ENCODE measurements around the gene GALNT18. TPM values are rescaled to one million over a fixed set of nuclear protein-coding genes. Genes with fewer than 3 reads are reported as not detected.

Gene GALNT18
- total RNA-seq, 1 experiment from 2014 or later: 9.2 TPM

DNA sequence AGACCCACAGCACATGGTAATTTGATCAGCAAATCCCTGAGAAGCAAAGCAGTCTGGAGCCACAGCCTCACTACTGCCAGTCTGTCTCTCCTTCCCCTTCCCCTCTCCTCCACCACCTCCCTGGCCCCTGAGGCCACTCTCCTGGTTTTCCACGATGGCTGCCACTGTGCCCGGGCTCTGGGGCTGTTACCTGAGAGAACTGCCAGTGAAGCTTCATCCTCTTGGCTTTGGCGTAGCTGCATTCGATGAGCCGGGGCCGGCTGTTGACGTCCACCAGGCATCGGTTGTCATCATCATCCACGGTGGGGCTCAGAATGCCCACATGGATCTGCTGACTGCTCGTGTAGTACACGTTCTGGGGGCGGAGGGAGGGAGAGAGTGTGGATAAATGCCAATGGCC, 329.0 kb downstream of the GALNT18 start:
- no peak for TF ChIP-seq CTCF (IDR thresholded peaks at IDR 0.05; ENCODE audit: unreplicated experiment)
- no peaks in the 10 kb centered on the region for H3K4me1 Mint-ChIP-seq (ENCODE audit: low read depth, unreplicated experiment)
- no peaks in the 10 kb centered on the region for H3K27me3 Mint-ChIP-seq (ENCODE audit: unreplicated experiment)
- intact Hi-C loops (cut with micrococcal nuclease; ENCODE audit: unreplicated experiment): no loop called here
- no peak overlapping the region for H3K27ac Mint-ChIP-seq (ENCODE audit: unreplicated experiment)
- no peaks in the 10 kb centered on the region for H3K9me3 Mint-ChIP-seq (ENCODE audit: low read depth, unreplicated experiment)
- H3K4me3 Mint-ChIP-seq (ENCODE audit: low read depth, unreplicated experiment): no peak overlapping the region
- no peaks in the 10 kb centered on the region for H3K36me3 Mint-ChIP-seq (ENCODE audit: insufficient read depth, unreplicated experiment)
- no TSS peak for BruUV-seq (replicated peaks)
- CTCF ChIA-PET: interaction anchor here (0.6 kb wide), 1 partner anchor 292 kb away, joined by 6 read pairs; no protein-coding TSS in a partner anchor
- DNase-seq: no peak

DNA sequence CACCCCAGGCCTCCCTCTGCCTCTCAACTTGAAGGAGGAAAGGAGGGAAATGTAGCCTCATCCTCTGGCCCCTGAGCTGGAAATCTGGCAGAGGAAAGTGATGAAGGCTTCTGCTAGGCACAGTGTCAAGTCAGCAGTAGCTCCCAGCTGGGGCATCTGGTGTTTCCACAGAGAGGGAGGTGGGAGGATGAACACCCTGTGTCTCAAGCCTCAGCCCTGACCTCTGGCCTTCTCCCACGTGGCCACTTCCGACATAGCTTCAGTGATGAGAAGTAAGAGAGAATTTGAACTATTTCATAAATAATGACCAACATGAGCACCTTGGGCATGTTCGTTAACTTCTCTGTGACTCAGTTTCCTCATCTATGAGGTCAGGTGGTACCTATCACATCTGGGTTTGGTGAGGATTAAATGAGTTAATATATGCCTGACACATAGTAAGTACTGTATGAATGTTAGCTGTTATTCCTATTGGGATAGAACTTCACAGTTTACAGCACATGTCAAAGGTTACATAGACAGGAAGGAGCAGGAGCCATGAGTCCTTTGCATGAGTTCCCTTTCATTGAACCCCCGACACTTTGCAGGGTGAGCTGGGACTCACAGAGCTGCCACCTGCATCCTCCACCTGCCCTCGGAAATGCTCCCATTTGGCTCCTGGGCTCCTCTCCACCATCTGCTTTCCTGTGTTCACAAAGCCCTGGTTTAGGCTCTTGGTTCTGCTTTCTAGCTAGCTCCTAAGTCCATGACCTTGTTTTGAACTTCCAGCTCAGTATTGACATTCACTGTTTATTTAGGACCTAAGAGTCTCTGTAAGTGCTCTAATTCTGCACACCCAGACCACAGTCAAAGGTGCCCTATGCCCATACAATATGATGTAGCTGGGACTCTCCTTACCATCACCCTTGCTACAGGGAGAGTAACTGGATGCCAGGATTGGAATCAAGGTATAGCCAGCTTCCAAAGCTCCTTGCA, 330.5 kb downstream of the GALNT18 start:
- no peak for TF ChIP-seq CTCF (IDR thresholded peaks at IDR 0.05; ENCODE audit: unreplicated experiment)
- no peaks in the 10 kb centered on the region for H3K9me3 Mint-ChIP-seq (ENCODE audit: low read depth, unreplicated experiment)
- no peaks in the 10 kb centered on the region for H3K4me1 Mint-ChIP-seq (ENCODE audit: low read depth, unreplicated experiment)
- intact Hi-C loops (cut with micrococcal nuclease; ENCODE audit: unreplicated experiment): no loop called here
- DNase-seq: no peak
- H3K36me3 Mint-ChIP-seq (ENCODE audit: insufficient read depth, unreplicated experiment): no peaks in the 10 kb centered on the region
- no TSS peak for BruUV-seq (replicated peaks)
- no peaks in the 10 kb centered on the region for H3K27me3 Mint-ChIP-seq (ENCODE audit: unreplicated experiment)
- H3K4me3 Mint-ChIP-seq (ENCODE audit: low read depth, unreplicated experiment): no peak overlapping the region
- no peak overlapping the region for H3K27ac Mint-ChIP-seq (ENCODE audit: unreplicated experiment)
- CTCF ChIA-PET: no interaction called here

GRCh38 chr11:11290354-11290753, 331.5 kb downstream of the GALNT18 start:
- no TSS peak for BruUV-seq (replicated peaks)
- H3K4me3 Mint-ChIP-seq (ENCODE audit: low read depth, unreplicated experiment): no peak overlapping the region

DNA sequence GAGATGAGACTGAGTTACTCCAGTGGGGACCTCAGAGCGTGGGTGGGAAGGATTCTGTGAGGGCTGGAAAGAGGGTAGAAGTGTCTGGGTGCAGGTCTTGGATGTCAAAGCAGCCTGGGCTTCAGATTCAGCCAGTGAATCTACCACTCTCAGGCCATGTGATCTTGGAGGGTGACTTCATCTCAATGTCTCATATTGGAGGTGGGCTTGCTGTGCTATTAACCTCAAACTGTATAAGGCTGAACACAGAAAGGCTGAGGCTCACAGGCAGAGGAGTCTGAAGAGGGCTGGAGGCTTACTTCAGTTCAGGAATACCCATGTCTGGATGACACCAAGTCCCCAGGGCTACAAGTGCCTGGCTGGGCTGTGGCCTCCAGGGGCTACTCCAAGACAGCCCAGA, 332.1 kb downstream of the GALNT18 start:
- H3K27me3 Mint-ChIP-seq (ENCODE audit: unreplicated experiment): no peaks in the 10 kb centered on the region
- CTCF ChIA-PET: interaction anchor here (1.0 kb wide), 1 partner anchor 21 kb away, joined by 3 read pairs; no protein-coding TSS in a partner anchor
- no peaks in the 10 kb centered on the region for H3K9me3 Mint-ChIP-seq (ENCODE audit: low read depth, unreplicated experiment)
- no peak overlapping the region for H3K4me3 Mint-ChIP-seq (ENCODE audit: low read depth, unreplicated experiment)
- DNase-seq: no peak
- intact Hi-C loops (cut with micrococcal nuclease; ENCODE audit: unreplicated experiment): no loop called here
- no peak overlapping the region for H3K27ac Mint-ChIP-seq (ENCODE audit: unreplicated experiment)
- no peaks in the 10 kb centered on the region for H3K36me3 Mint-ChIP-seq (ENCODE audit: insufficient read depth, unreplicated experiment)
- no peak for TF ChIP-seq CTCF (IDR thresholded peaks at IDR 0.05; ENCODE audit: unreplicated experiment)
- no TSS peak for BruUV-seq (replicated peaks)
- H3K4me1 Mint-ChIP-seq (ENCODE audit: low read depth, unreplicated experiment): no peaks in the 10 kb centered on the region

More at GRCh38 chr11:11290354-11290753, 331.5 kb downstream of the GALNT18 start:
- intact Hi-C loops (cut with micrococcal nuclease; ENCODE audit: unreplicated experiment): no loop called here
- no peak for TF ChIP-seq CTCF (IDR thresholded peaks at IDR 0.05; ENCODE audit: unreplicated experiment)
- no peak for DNase-seq
- Mint-ChIP-seq H3K9me3 (ENCODE audit: low read depth, unreplicated experiment) (no peaks in the 10 kb centered on the region), H3K4me1 (ENCODE audit: low read depth, unreplicated experiment) (no peaks in the 10 kb centered on the region), H3K36me3 (ENCODE audit: insufficient read depth, unreplicated experiment) (no peaks in the 10 kb centered on the region), H3K27me3 (ENCODE audit: unreplicated experiment) (no peaks in the 10 kb centered on the region), H3K27ac (ENCODE audit: unreplicated experiment) (no peak overlapping the region)
- CTCF ChIA-PET: interaction anchor here (1.0 kb wide), 1 partner anchor 22 kb away, joined by 3 read pairs; no protein-coding TSS in a partner anchor

Measured in Calu3 (cell line).